ENCODE measurements around the gene CACNG4. TPM values are rescaled to one million over a fixed set of nuclear protein-coding genes. Genes with fewer than 3 reads are reported as not detected.

Gene CACNG4
- total RNA-seq, 2 experiments from 2014 or later, result not detected

- BruUV-seq (replicated peaks), result no TSS peak
- H3K9me3 ChIP-seq (ENCODE audit: low read length), result no peaks in the 10 kb centered on the region
- H2AFZ ChIP-seq (ENCODE audit: low read length), result no peak overlapping the region
- H3K27ac ChIP-seq (ENCODE audit: low read depth, low read length, poor library complexity, severe bottlenecking), result no peak overlapping the region
- no peaks in the 10 kb centered on the region for H3K36me3 ChIP-seq (ENCODE audit: insufficient read depth, low read length)
- H3K4me3 ChIP-seq (ENCODE audit: low read depth, low read length, poor library complexity, severe bottlenecking), result no peak overlapping the region
- H3K4me2 ChIP-seq (ENCODE audit: low read length), result no peak overlapping the region
- H4K20me1 ChIP-seq (ENCODE audit: insufficient read depth, low read length), result no peaks in the 10 kb centered on the region
- ChIA-PET CTCF (ENCODE audit: unreplicated experiment) (no interaction called here), POLR2A (no interaction called here)
- no peaks in the 10 kb centered on the region for H3K9me2 ChIP-seq (ENCODE audit: insufficient read depth, low read length)
- TF ChIP-seq, protein P1, sequence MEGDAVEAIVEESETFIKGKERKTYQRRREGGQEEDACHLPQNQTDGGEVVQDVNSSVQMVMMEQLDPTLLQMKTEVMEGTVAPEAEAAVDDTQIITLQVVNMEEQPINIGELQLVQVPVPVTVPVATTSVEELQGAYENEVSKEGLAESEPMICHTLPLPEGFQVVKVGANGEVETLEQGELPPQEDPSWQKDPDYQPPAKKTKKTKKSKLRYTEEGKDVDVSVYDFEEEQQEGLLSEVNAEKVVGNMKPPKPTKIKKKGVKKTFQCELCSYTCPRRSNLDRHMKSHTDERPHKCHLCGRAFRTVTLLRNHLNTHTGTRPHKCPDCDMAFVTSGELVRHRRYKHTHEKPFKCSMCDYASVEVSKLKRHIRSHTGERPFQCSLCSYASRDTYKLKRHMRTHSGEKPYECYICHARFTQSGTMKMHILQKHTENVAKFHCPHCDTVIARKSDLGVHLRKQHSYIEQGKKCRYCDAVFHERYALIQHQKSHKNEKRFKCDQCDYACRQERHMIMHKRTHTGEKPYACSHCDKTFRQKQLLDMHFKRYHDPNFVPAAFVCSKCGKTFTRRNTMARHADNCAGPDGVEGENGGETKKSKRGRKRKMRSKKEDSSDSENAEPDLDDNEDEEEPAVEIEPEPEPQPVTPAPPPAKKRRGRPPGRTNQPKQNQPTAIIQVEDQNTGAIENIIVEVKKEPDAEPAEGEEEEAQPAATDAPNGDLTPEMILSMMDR (conservative IDR thresholded peaks at IDR 0.05; ENCODE audit: low read length), result no peak
- TF ChIP-seq EZH2phosphoT487 (IDR thresholded peaks at IDR 0.05; ENCODE audit: borderline replicate concordance, low read depth, low read length), result no peak
- no peaks in the 10 kb centered on the region for H3K79me2 ChIP-seq (ENCODE audit: insufficient read depth, low read depth, low read length)
- intact Hi-C loops (cut with micrococcal nuclease; ENCODE audit: unreplicated experiment), result no loop called here
- H3K4me1 ChIP-seq (ENCODE audit: insufficient read depth, low read length, poor library complexity, severe bottlenecking), result no peaks in the 10 kb centered on the region
- DNase-seq (ENCODE audit: low spot score), result no peak
These were observed 7.2 kb upstream of the CACNG4 start for GRCh38 chr17:66957343-66957742.

DNA sequence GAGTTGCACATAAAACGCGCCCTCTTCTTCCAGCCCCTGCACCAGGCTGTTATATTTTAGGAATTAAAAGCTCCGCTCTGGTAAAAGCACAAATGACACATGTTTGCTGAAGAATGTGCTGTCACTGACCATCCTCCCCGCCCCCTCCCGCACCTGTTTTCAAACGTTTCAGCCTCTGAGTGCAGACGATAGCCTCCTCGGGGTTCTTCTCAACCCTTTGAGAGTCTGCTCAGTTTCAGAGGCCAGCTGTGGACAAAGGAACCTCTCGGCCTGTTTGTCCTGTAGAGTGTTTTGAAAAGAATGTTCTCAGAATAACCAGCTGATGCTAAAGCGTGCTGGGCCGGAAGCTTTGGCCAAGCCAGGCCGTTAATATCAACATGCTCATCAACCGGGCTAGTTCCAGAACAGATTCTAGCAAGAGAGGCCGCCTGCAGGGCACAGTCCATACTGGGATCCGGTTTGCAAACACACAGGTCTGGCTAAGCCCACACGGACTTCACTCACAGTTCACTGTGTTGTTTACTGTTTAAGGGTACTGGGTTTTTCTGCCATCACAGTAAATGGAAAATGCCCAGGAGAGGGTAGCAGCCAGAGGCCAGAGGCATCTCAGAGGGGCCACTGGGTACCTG is 6.4 kb upstream of the CACNG4 start:
- H3K4me3 ChIP-seq (ENCODE audit: low read depth, low read length, poor library complexity, severe bottlenecking), result no peak overlapping the region
- CTCF ChIA-PET (ENCODE audit: unreplicated experiment), result interaction anchor here (0.6 kb wide), 1 partner anchor 1902 kb away, joined by 14 read pairs; the partner anchor contains the start of gene GNA13
- intact Hi-C loops (cut with micrococcal nuclease; ENCODE audit: unreplicated experiment), result no loop called here
- no peaks in the 10 kb centered on the region for H3K9me2 ChIP-seq (ENCODE audit: insufficient read depth, low read length)
- no peaks in the 10 kb centered on the region for H4K20me1 ChIP-seq (ENCODE audit: insufficient read depth, low read length)
- no peaks in the 10 kb centered on the region for H3K79me2 ChIP-seq (ENCODE audit: insufficient read depth, low read depth, low read length)
- no peaks in the 10 kb centered on the region for H3K9me3 ChIP-seq (ENCODE audit: low read length)
- POLR2A ChIA-PET, result no interaction called here
- no peak overlapping the region for H3K4me2 ChIP-seq (ENCODE audit: low read length)
- no peak overlapping the region for H3K27ac ChIP-seq (ENCODE audit: low read depth, low read length, poor library complexity, severe bottlenecking)
- H2AFZ ChIP-seq (ENCODE audit: low read length), result no peak overlapping the region
- H3K36me3 ChIP-seq (ENCODE audit: insufficient read depth, low read length), result no peaks in the 10 kb centered on the region
- no TSS peak for BruUV-seq (replicated peaks)
- H3K4me1 ChIP-seq (ENCODE audit: insufficient read depth, low read length, poor library complexity, severe bottlenecking), result no peaks in the 10 kb centered on the region
- no peak for DNase-seq (ENCODE audit: low spot score)
- TF ChIP-seq, protein P1 (conservative IDR thresholded peaks at IDR 0.05; ENCODE audit: low read length), result no peak
- TF ChIP-seq EZH2phosphoT487 (IDR thresholded peaks at IDR 0.05; ENCODE audit: borderline replicate concordance, low read depth, low read length), result no peak

GRCh38 chr17:66959641-66960375 is 4.7 kb upstream of the CACNG4 start:
- H3K79me2 ChIP-seq (ENCODE audit: insufficient read depth, low read depth, low read length), result no peaks in the 10 kb centered on the region
- no peaks in the 10 kb centered on the region for H3K9me3 ChIP-seq (ENCODE audit: low read length)
- TF ChIP-seq, protein P1 (conservative IDR thresholded peaks at IDR 0.05; ENCODE audit: low read length), result no peak
- no peak for TF ChIP-seq EZH2phosphoT487 (IDR thresholded peaks at IDR 0.05; ENCODE audit: borderline replicate concordance, low read depth, low read length)
- no peak overlapping the region for H2AFZ ChIP-seq (ENCODE audit: low read length)
- H3K27ac ChIP-seq (ENCODE audit: low read depth, low read length, poor library complexity, severe bottlenecking), result no peak overlapping the region
- no peak for DNase-seq (ENCODE audit: low spot score)
- intact Hi-C loops (cut with micrococcal nuclease; ENCODE audit: unreplicated experiment), result no loop called here
- H4K20me1 ChIP-seq (ENCODE audit: insufficient read depth, low read length), result no peaks in the 10 kb centered on the region
- no peaks in the 10 kb centered on the region for H3K36me3 ChIP-seq (ENCODE audit: insufficient read depth, low read length)
- no peak overlapping the region for H3K4me2 ChIP-seq (ENCODE audit: low read length)
- ChIA-PET POLR2A (no interaction called here), CTCF (ENCODE audit: unreplicated experiment) (no interaction called here)
- H3K9me2 ChIP-seq (ENCODE audit: insufficient read depth, low read length), result no peaks in the 10 kb centered on the region
- BruUV-seq (replicated peaks), result no TSS peak
- H3K4me1 ChIP-seq (ENCODE audit: insufficient read depth, low read length, poor library complexity, severe bottlenecking), result no peaks in the 10 kb centered on the region
- no peak overlapping the region for H3K4me3 ChIP-seq (ENCODE audit: low read depth, low read length, poor library complexity, severe bottlenecking)
